Measurements from ENCODE around the gene RHEB. TPM values are rescaled to one million over a fixed set of nuclear protein-coding genes. Genes with fewer than 3 reads are reported as not detected.

The RHEB gene
- polyA plus RNA-seq, 1 of the 3 experiments (the other 2 are of a cell fraction): 87.3 TPM

DNA sequence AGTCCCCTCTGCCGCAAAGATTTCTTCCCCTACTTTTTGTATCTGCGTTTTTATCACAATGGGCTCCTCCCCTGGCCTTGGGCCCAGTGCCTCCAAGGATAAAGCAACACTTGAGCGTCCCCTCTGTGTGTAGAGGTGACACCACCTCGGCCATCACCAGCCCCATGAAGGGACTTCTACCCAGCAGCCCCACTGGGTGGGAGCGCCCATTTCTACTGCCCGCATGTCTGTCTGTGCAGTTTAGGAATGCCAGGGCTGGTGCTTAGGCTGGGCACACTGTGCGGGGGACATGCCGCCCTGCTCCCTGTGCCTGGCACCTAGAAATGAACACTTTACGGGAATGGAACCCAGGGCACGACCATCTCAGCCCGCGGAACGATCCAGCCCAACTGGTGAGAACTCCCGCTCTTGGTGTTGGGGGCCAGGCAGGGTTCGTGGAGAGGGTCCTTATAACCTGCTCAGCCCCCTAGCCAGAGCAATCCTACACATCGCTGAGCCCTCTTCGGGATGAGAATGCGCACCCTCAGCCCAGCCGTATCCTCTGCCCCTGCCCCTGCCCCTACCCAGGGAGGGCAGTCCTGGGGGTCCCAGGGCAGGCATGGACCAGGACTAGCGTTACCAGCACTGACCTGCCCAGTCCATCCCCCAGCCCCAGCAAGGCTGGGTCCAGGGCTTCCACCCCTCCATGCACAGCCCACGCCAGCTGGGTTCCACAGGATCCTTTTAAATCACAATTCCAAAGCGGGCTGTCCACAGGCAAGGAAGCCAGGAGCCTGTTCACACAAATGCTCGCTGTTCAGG lies 92.6 kb downstream of the RHEB start:
- H3K4me1 ChIP-seq (ENCODE audit: control insufficient read depth in 1 of 2, insufficient read depth in 2 of 2, low read depth in 1 of 2, low read length in 1 of 2): peaks cover 8 to 11% of the 10 kb centered on the region in 2 experiments; a peak in 1 of 4 replicates
- no peak overlapping the region for H3K9ac ChIP-seq
- no peaks in the 10 kb centered on the region for H3F3A ChIP-seq (replicated peaks; ENCODE audit: insufficient read depth)
- no peaks in the 10 kb centered on the region for H3K9me3 ChIP-seq
- no peaks in the 10 kb centered on the region for H3K79me2 ChIP-seq (ENCODE audit: insufficient read depth)
- TF ChIP-seq NFIC (IDR thresholded peaks at IDR 0.05; ENCODE audit: borderline replicate concordance) (no peak), EZH2phosphoT487 (IDR thresholded peaks at IDR 0.05; ENCODE audit: borderline replicate concordance, low read depth) (no peak), USF2 (IDR thresholded peaks at IDR 0.05; ENCODE audit: borderline replicate concordance, low read depth, low read length) (no peak), MXI1 (IDR thresholded peaks at IDR 0.05; ENCODE audit: low read depth, low read length) (no peak), EP300 (IDR thresholded peaks at IDR 0.05; ENCODE audit: borderline replicate concordance in 1 of 2, low read depth in 1 of 2, low read length in 1 of 2) (no peak), TAF1 (IDR thresholded peaks at IDR 0.05; ENCODE audit: borderline replicate concordance, low read depth, low read length) (no peak), FOXJ3 (CRISPR knock-in tag; IDR thresholded peaks at IDR 0.05) (no peak)
- TF ChIP-seq, protein P1, sequence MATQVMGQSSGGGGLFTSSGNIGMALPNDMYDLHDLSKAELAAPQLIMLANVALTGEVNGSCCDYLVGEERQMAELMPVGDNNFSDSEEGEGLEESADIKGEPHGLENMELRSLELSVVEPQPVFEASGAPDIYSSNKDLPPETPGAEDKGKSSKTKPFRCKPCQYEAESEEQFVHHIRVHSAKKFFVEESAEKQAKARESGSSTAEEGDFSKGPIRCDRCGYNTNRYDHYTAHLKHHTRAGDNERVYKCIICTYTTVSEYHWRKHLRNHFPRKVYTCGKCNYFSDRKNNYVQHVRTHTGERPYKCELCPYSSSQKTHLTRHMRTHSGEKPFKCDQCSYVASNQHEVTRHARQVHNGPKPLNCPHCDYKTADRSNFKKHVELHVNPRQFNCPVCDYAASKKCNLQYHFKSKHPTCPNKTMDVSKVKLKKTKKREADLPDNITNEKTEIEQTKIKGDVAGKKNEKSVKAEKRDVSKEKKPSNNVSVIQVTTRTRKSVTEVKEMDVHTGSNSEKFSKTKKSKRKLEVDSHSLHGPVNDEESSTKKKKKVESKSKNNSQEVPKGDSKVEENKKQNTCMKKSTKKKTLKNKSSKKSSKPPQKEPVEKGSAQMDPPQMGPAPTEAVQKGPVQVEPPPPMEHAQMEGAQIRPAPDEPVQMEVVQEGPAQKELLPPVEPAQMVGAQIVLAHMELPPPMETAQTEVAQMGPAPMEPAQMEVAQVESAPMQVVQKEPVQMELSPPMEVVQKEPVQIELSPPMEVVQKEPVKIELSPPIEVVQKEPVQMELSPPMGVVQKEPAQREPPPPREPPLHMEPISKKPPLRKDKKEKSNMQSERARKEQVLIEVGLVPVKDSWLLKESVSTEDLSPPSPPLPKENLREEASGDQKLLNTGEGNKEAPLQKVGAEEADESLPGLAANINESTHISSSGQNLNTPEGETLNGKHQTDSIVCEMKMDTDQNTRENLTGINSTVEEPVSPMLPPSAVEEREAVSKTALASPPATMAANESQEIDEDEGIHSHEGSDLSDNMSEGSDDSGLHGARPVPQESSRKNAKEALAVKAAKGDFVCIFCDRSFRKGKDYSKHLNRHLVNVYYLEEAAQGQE (IDR thresholded peaks at IDR 0.05; ENCODE audit: low read depth, low read length): no peak
- TF ChIP-seq, protein P2, sequence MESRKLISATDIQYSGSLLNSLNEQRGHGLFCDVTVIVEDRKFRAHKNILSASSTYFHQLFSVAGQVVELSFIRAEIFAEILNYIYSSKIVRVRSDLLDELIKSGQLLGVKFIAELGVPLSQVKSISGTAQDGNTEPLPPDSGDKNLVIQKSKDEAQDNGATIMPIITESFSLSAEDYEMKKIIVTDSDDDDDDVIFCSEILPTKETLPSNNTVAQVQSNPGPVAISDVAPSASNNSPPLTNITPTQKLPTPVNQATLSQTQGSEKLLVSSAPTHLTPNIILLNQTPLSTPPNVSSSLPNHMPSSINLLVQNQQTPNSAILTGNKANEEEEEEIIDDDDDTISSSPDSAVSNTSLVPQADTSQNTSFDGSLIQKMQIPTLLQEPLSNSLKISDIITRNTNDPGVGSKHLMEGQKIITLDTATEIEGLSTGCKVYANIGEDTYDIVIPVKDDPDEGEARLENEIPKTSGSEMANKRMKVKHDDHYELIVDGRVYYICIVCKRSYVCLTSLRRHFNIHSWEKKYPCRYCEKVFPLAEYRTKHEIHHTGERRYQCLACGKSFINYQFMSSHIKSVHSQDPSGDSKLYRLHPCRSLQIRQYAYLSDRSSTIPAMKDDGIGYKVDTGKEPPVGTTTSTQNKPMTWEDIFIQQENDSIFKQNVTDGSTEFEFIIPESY (IDR thresholded peaks at IDR 0.05; ENCODE audit: borderline replicate concordance, low read depth): no peak
- H3K36me3 ChIP-seq (replicated peaks in 1 of 2; ENCODE audit: control insufficient read depth in 1 of 2, insufficient read depth in 2 of 2, low read length in 1 of 2): no peaks in the 10 kb centered on the region
- H3K4me2 ChIP-seq: peak overlapping the region; percentile 8; the same call in 1 of the 2 replicates
- no peaks in the 10 kb centered on the region for H4K20me1 ChIP-seq (ENCODE audit: insufficient read depth)
- H2AFZ ChIP-seq (ENCODE audit: low read depth): no peak overlapping the region
- H3K27me3 ChIP-seq (ENCODE audit: insufficient read depth): no peaks in the 10 kb centered on the region
- H3K4me3 ChIP-seq (ENCODE audit: low read depth in 2 of 2, low read length in 1 of 2): no peak overlapping the region
- CTCF ChIA-PET: interaction anchor here (1.4 kb wide), 1 partner anchor 22 kb away, joined by 4 read pairs; no protein-coding TSS in a partner anchor
- 89% methylated on average over 23 of the region's 23 CpGs for WGBS (ENCODE audit: low lambda C conversion rate)
- H3K27ac ChIP-seq (ENCODE audit: low read depth in 2 of 2, low read length in 1 of 2): no peak overlapping the region
- no peaks in the 10 kb centered on the region for H3K9me2 ChIP-seq
- no peak for DNase-seq
- POLR2A ChIA-PET: no interaction called here
